Stimulated activated CD8-positive, alpha-beta memory T cell treated with anti-CD3 and anti-CD28 coated beads, Interleukin-2, amount 100 ng/mL, for 48 hours (primary cell): Measurements from ENCODE around the gene RAB27A.
"Not testable (repeated sequence)": the region's sequence is repeated elsewhere in the genome, so short reads cannot be mapped to it uniquely, and the experiment has no call there.

ENCODE experiments used
- DNase-seq, 2 donors: peaks; one replicate each; pipeline ENCODE4 v3.0.0-alpha.2; 2020; ENCODE audit warnings: low read depth in 2 of 2

Gene RAB27A

DNA sequence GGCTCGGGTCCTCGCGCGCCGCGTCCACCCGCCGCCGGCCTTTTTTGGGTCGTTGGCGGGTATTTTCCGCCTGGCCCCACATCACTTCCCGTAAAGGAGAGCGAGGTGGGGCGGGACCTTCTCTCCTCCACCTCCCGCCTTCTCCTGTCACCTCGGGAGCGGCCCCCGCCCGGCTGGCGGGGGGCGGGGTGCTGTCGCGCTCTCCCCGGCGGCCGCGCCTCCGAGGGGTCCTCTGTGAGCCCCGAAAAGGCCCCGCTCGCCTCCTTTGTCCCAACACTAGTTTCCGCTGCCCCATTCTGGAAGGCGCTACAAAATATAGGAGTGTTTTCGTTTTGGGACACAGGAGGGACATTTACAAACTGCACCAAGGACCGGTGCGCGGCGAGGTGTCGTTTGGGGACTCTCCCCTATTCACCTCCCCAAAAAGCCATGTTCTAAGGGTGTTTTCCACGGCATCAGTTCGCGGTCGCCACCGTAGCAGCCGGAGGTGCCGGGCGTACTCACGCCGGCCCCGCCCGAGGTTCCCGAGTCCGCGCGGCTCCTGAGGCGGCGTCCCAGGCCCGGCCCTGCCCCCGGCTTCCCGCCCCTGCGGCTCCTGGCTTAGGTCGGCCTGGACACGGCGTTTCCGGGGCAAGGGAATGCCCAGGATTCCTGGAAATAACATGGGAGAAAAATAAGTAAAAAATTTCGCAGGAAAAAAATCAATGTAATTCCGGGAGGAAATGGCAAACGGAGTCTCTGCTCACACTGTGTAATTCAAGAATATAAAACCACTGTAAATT, at the start of gene RAB27A:
RAB27A (minus strand) TSS at position 68 of the 782 bp plus-strand sequence. CDS start 54,879 bp downstream, outside the sequence.
- peak; percentile 76 to 78 for DNase-seq

DNA sequence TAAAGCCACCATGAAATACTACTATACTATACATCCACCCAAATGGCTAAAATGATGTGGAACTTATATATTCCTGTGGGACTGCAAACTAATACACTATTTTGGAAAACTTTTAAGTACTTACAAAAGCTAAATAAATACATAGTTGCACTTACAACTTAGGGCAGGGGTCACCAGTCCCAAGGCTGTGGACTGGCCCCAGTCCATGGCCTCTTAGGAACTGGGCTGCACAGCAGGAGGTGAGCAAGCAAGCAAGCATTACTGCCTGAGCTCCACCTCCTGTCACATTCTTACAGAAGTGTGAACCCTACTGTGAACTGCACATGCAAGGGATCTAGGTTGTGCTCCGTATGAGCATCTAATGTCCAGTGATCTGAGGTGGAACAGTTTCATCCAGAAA, 47.5 kb upstream of the RAB27A start:
- DNase-seq, result no peak

- no peak for DNase-seq
Observed at GRCh38 chr15:55334997-55335396, 45.4 kb upstream of the RAB27A start.

- no peak for DNase-seq
Observed at GRCh38 chr15:55334371-55334770, 44.8 kb upstream of the RAB27A start.

- no peak for DNase-seq
Observed at GRCh38 chr15:55327387-55327786, 37.8 kb upstream of the RAB27A start.

GRCh38 chr15:55322467-55322866, 32.9 kb upstream of the RAB27A start:
- DNase-seq, result no peak

DNA sequence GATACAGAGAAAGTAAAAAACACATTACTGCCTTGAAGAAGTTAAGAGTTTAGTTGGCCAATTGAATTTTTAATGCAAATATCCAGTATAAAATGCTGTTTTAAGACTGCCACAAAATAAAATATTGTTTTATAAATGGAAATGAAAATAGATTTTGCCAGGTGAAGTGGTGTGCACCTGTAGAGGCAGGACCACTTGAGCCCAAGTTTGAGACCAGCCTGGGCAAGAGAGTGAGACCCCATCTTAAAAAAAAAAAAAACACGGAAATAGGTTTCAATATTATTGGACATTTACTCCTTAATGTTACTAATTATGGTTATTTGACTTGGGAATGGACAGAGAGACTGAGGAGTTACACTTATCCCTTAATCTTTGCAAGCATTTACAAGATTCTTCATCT, 31.4 kb upstream of the RAB27A start:
- DNase-seq, result no peak

DNA sequence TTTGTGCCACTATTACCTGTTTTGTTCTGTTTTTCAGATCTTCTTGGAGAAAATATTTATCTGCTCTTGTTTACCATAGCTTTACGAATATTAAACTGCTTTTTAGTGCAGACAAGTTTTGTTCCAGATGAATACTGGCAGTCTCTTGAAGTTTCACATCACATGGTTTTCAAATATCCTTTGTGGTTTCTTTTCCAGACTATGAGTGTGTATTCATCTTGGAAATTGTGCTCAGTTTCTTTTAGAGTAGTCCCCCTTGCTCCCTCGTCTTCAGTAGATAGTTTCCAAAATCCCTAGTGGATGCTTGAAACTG, 30.6 kb upstream of the RAB27A start:
- no peak for DNase-seq

GRCh38 chr15:55319537-55320237, 30.1 kb upstream of the RAB27A start:
- DNase-seq, result no peak

DNA sequence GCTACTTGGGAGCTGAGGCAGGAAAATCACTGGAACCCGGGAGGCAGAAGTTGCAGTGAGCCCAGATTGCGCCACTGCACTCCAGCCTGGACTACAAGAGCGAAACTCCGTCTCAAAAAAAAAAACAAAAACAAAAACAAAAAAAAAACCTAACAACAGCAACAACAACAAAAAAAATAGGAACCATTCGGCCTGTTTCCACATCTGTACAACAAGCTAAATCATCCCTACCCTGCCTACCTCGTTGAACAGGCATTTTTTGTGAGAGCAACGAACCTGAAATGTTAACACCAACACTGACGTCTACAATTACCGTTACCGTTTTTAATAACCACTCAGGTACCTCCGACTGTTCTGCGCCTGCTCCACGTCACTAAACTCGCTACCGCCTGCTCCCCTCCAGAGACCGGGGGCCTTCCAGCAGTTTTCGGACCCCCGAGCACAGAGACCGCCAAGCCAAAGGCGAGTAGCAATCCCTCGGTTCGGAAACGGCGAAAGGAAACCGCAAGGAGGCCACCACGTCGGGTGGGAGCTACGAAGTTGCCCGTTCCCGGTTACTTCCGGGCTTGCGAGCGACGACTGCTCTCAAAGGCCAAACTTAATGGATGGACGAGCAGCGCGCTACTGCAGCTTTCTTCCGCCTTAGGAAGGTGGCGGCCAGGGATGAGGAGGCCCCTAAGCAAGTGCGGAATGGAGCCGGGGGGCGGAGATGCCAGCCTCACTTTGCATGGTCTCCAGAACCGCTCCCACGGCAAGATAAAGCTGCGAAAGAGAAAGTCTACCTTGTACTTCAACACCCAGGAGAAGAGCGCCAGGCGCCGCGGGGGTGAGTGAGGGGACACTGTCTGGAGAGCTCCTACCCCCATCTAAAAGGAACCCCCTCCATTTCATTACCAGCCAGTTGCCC, 29.2 kb upstream of the RAB27A start, which contains the start of the genes PIGB and PIGBOS1:
PIGB (plus strand) TSS at position 635 of the 907 bp plus-strand sequence; CDS start at position 664, 29 bp downstream.
PIGBOS1 (minus strand) TSS at position 536 of the 907 bp plus-strand sequence. CDS start 1,331 bp downstream, outside the sequence.
- peak; percentile 66 to 68 for DNase-seq

GRCh38 chr15:55302801-55303200, 13.2 kb upstream of the RAB27A start:
- not testable (repeated sequence) for DNase-seq

GRCh38 chr15:55297315-55297714, 7.7 kb upstream of the RAB27A start:
- no peak for DNase-seq

- DNase-seq, result peak; percentile 76 to 79
Observed at GRCh38 chr15:55290528-55291057, 980 bp upstream of the RAB27A start.

GRCh38 chr15:55289011-55289745, 435 bp downstream of the RAB27A start:
- DNase-seq, result peak in 1 of 2 donors; percentile 23

GRCh38 chr15:55288006-55288717, 1.5 kb downstream of the RAB27A start:
- no peak for DNase-seq

DNA sequence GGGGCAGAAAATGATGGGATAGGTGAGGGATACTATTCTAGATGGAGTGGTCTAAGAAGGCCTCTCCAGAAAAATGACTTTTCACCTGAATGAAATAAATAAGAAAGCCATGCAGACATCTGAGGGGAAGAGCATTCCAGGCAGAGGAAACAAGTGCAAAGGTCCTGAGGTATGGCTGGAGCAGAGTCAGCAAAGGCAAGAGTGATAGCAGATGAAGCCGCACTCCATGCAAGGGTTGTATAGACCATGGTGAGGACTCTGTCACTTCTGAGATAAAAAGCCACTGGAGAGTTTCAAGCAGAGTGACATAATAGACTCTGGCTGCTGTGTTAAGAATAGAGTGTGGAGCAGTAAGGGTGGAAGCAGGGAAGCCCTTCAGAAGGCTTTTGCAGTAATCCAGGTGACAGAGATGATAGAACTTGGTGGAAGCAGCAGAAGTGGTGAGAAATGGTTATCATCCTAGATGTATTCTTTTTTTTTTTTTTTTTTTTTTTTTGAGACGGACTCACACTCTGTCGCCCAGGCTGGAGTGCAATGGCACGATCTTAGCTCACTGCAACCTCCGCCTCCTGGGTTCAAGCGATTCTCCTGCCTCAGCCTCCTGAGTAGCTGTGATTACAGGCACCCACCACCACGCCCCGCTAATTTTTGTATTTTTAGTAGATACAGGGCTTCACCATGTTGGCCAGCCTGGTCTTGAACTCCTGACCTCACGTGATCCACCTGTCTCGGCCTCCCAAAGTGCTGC, 3.0 kb downstream of the RAB27A start:
- DNase-seq, result not testable (repeated sequence)

DNA sequence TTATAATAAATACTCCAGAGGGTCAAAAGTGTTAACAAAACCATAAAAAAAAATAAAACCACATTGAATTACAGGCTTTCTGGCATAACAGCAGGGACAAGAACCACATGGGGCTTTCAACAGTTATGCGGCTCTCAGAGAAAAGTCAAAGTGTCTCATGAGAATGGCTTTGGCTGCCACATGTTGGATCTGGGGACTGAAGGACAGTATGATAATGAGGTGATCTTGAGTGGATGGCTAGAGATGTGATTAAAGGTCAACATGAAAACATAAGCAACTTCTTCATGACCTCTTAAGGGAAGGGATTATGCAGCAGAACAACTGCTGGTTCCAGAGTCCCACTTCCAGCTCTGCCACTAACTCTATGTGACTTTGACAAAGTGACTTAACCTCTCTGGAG, 5.2 kb downstream of the RAB27A start:
- no peak for DNase-seq

- no peak for DNase-seq
Observed at GRCh38 chr15:55283379-55284147, 6.0 kb downstream of the RAB27A start.
